HG03064 (cell line): Measurements from ENCODE around the gene ETV6.
"Not testable (repeated sequence)": the region's sequence is repeated elsewhere in the genome, so short reads cannot be mapped to it uniquely, and the experiment has no call there.

Source experiments
- ATAC-seq: cut with Tn5 transposase; IDR thresholded peaks from one replicate; pipeline ENCODE4 v1.9.1; 2021; ENCODE audit warnings: low read depth; ENCODE audit not compliant: unreplicated experiment

ETV6 gene

DNA sequence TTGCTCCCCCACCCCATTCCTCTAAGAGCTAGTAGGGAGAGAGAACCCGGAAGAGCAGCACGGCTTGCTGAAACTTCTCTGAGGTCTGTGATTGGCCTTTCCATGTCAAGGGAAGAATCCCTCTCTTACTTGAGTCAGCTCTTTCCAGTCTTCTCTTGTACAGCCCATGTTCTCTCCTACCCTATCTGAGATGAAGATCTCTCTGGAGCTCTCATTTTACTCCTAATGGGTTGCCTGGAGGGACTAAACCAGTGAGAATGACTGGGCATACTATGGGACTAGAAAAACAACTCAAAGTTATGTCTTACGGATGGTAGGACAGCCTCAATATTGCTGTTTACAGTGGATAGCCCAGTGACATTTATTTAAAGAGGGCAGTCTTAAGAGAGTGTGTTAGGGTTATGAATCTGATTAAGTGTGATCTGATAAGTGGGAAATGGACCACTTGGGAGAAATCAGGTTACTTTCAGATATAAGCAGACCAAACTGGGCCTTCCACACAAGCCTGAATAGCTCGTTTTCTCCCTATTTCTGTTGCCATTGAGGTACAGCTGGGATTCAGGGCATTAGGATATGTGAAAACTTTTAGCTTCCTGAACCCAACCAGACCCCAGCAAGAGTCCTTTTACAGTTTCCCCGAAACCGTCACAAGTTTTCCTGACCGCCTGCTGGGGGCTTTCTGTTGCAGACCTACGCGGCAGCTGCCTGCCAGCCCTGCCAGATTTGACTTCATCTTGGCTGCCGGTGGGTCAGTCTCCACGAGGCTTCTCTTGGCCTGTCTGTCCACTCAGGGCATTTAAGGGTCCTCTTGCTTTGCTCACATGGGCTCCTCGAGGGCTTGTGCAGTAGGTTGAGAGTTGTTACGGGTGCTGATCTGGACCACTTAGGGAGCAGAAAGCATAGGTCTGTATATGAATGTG, 16.9 kb downstream of the ETV6 start:
- no peak for ATAC-seq

- ATAC-seq, result no peak
These were observed 17.7 kb downstream of the ETV6 start for GRCh38 chr12:11667171-11667570.

- ATAC-seq, result no peak
These were observed 19.1 kb downstream of the ETV6 start for GRCh38 chr12:11668611-11669010.

GRCh38 chr12:11669348-11669747, 19.9 kb downstream of the ETV6 start:
- no peak for ATAC-seq

- ATAC-seq, result no peak
These were observed 23.1 kb downstream of the ETV6 start for GRCh38 chr12:11672256-11673191.

- ATAC-seq, result no peak
These were observed 24.4 kb downstream of the ETV6 start for GRCh38 chr12:11673666-11674461.

GRCh38 chr12:11674894-11675390, 25.5 kb downstream of the ETV6 start:
- ATAC-seq, result no peak

DNA sequence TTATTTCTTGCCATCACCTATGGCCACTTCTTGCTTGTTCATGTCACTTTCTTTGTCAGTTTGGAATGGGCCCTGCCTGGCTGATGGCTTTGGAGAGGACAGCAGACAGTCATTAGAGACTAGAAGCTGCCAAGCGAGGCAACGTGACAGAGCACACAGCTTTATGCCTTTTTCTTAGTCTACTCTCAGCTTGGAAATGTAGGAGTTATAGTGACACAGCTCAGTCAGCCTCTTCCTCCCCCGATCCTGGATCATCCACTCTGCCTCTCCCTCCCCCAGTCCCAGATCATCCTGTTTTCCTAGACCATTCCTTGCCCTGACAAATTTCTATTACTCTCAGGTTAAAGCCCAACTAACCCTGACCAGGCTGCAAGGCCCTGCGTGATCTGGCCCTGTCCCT, 26.6 kb downstream of the ETV6 start:
- ATAC-seq, result no peak

GRCh38 chr12:11677093-11677492, 27.6 kb downstream of the ETV6 start:
- ATAC-seq, result no peak

DNA sequence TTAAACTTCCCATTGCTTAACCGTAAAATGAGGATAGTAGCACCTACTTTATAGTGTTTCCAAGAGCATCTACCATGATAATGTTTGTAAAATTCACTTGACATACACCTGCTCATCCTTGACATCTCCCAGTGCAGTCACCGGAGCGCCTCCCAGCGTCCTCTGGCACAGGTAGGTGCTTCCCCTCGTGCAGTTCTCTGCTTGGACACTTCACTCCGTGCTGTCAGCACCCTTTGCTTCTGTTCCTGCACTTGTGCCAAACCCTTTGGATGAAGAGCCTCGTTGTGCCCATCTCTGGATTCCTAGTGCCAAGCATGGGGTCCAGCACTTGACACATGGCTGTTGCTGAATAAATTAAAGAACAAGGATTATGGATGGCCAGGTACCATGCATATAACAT, 28.3 kb downstream of the ETV6 start:
- ATAC-seq, result no peak

DNA sequence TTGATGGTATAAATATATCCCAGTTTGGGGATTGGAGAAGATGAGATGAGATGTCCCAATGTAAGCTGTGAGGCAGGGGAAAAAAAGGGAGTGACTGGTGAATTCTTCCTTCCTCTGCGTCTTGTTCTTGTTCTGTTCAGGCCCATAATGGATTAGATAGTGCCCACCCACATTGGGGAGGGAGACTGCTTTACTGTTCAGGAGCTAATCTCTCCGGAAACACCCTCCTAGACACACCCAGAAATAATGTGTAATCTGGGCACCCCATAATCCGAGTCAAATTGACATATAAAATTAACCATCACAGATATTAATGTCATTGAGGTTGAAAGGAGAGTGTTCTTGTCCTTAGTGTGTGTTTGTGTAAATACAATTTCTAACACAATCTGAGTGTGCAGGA, 29.3 kb downstream of the ETV6 start:
- ATAC-seq, result no peak

DNA sequence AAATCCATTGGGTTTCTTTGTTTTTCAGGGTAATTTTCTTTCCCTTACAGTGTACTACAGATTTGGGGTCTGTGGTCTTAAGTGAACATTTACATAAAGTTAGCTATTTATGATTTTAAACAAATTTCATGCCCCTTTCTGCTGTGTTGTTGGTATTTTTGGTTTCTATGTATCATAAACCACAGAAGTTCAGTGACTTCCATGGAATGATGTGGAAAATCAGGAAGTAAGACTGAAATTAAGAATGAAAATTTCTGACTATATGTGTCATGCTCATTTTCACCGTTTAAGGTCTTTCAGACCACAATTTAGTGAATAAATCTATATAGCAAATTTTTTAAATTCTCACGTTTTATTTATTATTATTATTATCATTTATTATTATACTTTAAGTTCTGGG, 31.7 kb downstream of the ETV6 start:
- ATAC-seq, result no peak

DNA sequence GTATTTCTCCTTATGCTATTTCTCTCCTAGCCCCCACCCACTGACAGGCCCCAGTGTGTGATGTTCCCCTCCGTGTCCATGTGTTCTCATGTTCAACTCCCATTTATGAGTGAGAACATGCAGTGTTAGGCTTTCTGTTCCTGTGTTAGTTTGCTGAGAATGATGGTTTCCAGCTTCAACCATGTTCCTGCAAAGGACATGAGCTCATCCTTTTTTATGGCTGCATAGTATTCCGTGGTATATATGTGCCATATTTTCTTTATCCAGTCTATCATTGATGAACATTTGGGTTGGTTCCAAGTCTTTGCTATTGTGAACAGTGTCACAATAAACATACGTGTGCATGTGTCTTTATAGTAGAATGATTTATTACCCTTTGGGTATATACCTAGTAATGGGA, 32.2 kb downstream of the ETV6 start:
- not testable (repeated sequence) for ATAC-seq

GRCh38 chr12:11684393-11684792, 34.9 kb downstream of the ETV6 start:
- ATAC-seq, result no peak

DNA sequence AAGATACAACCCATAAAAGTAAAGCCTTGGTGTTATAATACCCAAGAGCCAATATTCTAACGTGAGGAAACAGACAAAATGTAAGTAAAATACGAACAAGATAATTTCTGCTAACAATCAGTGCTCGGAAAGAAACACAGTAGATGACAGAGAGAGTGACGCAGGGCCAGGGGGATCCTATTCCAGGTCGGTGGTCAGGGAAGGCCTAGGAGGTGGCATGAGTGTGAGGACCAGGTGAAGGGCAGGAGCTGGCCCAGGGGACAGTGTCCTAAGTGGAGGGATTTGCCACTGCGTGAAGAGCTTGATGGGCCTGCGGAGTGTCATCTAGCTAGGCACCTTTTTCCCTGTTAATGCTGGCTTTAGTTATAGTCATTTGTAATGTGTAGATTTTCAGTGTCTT, 35.3 kb downstream of the ETV6 start:
- no peak for ATAC-seq

GRCh38 chr12:11685316-11685715, 35.8 kb downstream of the ETV6 start:
- ATAC-seq, result no peak

DNA sequence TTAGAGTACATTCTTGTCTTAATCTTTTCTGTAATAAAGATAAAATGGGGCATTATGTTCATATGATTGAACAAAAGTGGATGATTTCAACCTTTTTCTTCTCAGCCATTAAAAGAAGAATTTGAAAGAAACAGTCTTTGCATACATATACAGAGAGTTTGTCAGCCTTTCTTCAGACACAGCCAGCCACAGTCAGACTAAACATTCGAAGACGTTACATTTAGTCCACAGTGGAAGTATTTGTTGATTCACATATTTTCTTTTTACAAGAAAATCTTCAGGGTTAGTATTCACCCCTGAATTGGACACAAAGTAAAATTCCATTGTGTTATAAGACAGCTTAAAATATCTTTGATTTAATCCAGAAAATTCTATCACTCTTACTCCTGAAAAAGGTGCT, 36.2 kb downstream of the ETV6 start:
- no peak for ATAC-seq

DNA sequence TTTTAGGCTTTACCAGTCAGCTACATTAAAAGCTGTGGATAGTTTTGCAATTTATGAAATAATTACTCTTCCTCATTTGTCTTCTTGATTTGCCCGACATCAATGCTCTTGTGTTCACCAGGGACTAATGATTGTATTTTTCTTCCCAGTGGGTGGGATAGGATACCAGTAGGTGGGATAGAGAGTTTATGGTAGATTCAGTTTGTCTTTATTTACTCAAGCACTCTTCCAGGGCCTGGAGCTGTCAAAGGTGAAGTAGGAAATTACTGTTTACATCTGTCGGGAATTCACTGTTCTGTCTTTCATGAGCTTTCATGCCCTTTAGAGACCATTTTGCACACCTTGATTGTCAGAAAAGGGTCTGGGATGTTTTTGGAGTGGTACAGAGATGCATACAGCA, 36.6 kb downstream of the ETV6 start:
- ATAC-seq, result no peak

DNA sequence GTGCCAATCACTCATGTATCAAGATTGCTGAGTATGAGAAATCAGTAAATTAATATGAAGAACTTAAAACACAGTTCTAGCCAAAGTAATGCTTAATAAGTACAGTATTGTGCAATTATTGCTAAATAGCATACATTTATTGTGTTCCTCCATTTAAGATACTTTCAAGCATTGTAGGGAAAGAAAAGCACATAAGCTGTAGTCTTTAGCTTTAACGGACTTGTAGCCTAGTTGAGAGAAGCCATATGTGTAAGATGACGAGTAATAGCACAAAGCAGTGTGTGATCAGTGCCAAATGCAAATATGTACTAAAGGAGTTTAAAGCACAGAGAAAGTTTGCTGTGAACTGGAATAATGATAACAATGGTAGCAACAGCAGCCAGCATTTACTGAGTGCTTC, 38.1 kb downstream of the ETV6 start:
- no peak for ATAC-seq

GRCh38 chr12:11688379-11688778, 38.9 kb downstream of the ETV6 start:
- no peak for ATAC-seq
